ENCODE measurements around the gene HMGCR.

The HMGCR gene

DNA sequence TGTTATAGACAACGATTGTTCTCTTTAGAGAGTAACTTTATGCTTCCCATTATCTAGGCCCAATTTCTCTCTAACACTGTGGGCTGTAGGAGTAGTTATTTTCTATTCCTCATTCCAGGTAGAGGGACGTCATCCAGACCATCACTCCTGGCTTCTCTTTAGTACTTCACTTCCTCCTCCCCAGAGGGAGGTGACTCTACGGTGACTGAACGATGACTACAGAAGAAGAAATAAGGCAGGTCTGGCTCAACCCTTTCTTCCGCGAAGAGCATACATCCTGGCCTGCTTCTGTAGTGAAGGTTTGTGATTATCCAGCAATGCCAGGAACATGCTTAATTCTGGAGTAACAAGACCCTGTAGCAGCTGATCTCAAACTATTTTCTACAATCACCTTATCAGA lies 50.8 kb downstream of the HMGCR start:
- FAIRE-seq: no peak

DNA sequence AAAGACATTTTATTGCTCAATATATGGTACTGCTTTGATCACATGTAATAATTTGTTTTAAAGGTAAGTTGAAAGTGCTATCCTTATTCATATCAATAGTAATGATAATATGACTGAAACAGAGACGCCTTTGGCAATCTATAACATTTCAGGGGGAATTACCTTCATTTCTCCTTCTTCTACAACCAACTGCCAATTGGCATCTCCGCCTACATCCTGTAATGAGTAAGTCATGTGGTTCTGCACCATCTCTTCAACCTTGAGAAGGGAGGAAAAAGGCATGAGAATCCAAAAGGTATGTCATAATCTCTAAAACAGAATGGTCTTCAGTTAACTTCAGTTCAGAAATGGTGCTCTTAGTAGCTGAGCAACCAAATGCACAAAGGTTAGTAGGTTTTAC lies 52.4 kb downstream of the HMGCR start:
- FAIRE-seq: no peak

DNA sequence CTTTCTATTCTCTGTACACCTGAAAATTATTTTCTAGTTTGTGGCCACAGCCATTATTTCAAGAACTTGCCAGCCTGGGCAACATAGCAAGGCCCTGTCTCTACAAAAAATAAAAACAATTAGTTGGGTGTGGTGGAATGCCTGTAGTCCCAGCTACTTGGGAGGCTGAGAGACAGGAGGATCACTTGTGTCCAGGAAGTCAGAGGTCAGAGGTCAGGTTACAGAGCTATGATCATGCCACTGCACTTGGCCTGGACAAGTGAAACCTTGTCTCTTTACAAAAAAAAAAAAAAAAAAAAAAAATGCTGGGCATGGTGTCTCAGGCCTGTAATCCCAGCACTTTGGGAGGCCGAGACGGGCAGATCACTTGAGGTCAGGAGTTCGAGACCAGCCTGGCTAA lies 58.3 kb downstream of the HMGCR start:
- no peak for FAIRE-seq

DNA sequence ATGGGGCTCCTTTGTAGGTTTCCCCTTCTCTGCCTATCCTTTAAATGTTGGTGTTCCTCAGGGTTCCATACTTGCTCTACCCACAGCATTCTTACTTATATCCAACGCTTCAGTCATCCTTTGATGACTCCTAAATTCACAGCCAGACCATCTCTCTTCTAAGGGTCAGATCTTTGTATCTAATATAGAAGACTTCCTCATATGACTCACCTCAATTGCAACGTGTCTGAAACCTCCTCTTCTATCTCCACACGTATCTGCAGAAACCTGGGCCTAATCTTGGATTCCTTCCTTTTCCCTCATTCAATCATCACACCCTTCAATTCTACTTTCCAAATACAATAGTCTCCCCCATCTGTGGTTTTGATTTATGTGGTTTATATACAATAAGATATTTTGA lies 68.3 kb downstream of the HMGCR start:
- FAIRE-seq: no peak
